HG02973 (cell line): ENCODE measurements around the gene POP4.
"Not testable (repeated sequence)": the region's sequence is repeated elsewhere in the genome, so short reads cannot be mapped to it uniquely, and the experiment has no call there.

Experiments
- ATAC-seq: cut with Tn5 transposase; IDR thresholded peaks from one replicate; pipeline ENCODE4 v1.9.1; 2021; ENCODE audit warnings: moderate library complexity; ENCODE audit not compliant: unreplicated experiment

The POP4 gene

GRCh38 chr19:29610574-29611271 lies 4.6 kb downstream of the POP4 start:
- peak; percentile 79 for ATAC-seq

- no peak for ATAC-seq
Measured at GRCh38 chr19:29612121-29612520, 6.0 kb downstream of the POP4 start.

GRCh38 chr19:29612801-29613595 lies 6.9 kb downstream of the POP4 start:
- no peak for ATAC-seq

- no peak for ATAC-seq
Measured at GRCh38 chr19:29614046-29614445, 8.0 kb downstream of the POP4 start.

- no peak for ATAC-seq
Measured at GRCh38 chr19:29614780-29615179, 8.7 kb downstream of the POP4 start.

- ATAC-seq: no peak
Measured at GRCh38 chr19:29615891-29616425, 9.9 kb downstream of the POP4 start.

GRCh38 chr19:29616541-29616940 lies 10.5 kb downstream of the POP4 start:
- ATAC-seq: no peak

- no peak for ATAC-seq
Measured at GRCh38 chr19:29617366-29618266, 11.5 kb downstream of the POP4 start.

- no peak for ATAC-seq
Measured at GRCh38 chr19:29618434-29618833, 12.4 kb downstream of the POP4 start.

GRCh38 chr19:29618871-29619270 lies 12.8 kb downstream of the POP4 start:
- ATAC-seq: no peak

- ATAC-seq: no peak
Measured at GRCh38 chr19:29620931-29621351, 14.9 kb downstream of the POP4 start.

GRCh38 chr19:29622166-29623070 lies 16.3 kb downstream of the POP4 start:
- no peak for ATAC-seq

GRCh38 chr19:29623726-29624488 lies 17.8 kb downstream of the POP4 start:
- ATAC-seq: no peak

GRCh38 chr19:29624489-29625185 lies 18.6 kb downstream of the POP4 start:
- no peak for ATAC-seq

- ATAC-seq: no peak
Measured at GRCh38 chr19:29625186-29625651, 19.1 kb downstream of the POP4 start.

GRCh38 chr19:29626386-29626785 lies 20.3 kb downstream of the POP4 start:
- ATAC-seq: no peak

- ATAC-seq: not testable (repeated sequence)
Measured at GRCh38 chr19:29626832-29627231, 20.7 kb downstream of the POP4 start.

GRCh38 chr19:29628661-29629385 lies 22.7 kb downstream of the POP4 start:
- ATAC-seq: no peak
